Keratinocyte (primary cell): ENCODE data around the gene CSRP1. TPM values are rescaled to one million over a fixed set of nuclear protein-coding genes. Genes with fewer than 3 reads are reported as not detected.

Experiments used
- DNase-seq: peaks from one replicate; pipeline ENCODE4 v3.0.0-alpha.2; 2011; ENCODE audit warnings: low read depth, missing footprints, low spot score
- FAIRE-seq: peaks from 2 replicates; lab custom pipeline; 2011; peaks lifted over from hg19 to GRCh38; lab: Jason Lieb, UNC
- H2AFZ ChIP-seq: 2 replicates; pipeline ENCODE4 v1.6.0; 2012; ENCODE audit warnings: low read length, control low read depth, inconsistent platforms; ENCODE audit not compliant: control insufficient read depth
- H3K27ac ChIP-seq: 2 replicates; pipeline ENCODE4 v1.5.1; 2011; ENCODE audit warnings: low read length; ENCODE audit not compliant: control insufficient read depth, insufficient read depth
- H3K27me3 ChIP-seq: 3 replicates; pipeline ENCODE4 v1.6.0; 2011; ENCODE audit warnings: low read length; ENCODE audit not compliant: control insufficient read depth, insufficient read depth; ENCODE audit errors: extremely low read depth
- H3K36me3 ChIP-seq, 2 experiments: 2 replicates in 1 of 2; 3 replicates in 1 of 2; pipeline ENCODE4 v1.5.1; 2011; ENCODE audit warnings: low read length in 2 of 2, mild to moderate bottlenecking in 1 of 2; ENCODE audit not compliant: control insufficient read depth in 2 of 2, insufficient read depth in 2 of 2; ENCODE audit errors: extremely low read depth in 1 of 2
- H3K4me1 ChIP-seq: 3 replicates; pipeline ENCODE4 v1.5.1; 2011; ENCODE audit warnings: low read length; ENCODE audit not compliant: control insufficient read depth, insufficient read depth; ENCODE audit errors: extremely low read depth
- H3K4me2 ChIP-seq: 3 replicates; pipeline ENCODE4 v1.6.0; 2011; ENCODE audit warnings: low read depth, low read length; ENCODE audit not compliant: control insufficient read depth, insufficient read depth; ENCODE audit errors: extremely low read depth
- H3K4me3 ChIP-seq, 3 experiments: fragments of 200-600 bp in 1 of 3; sonication (generic) in 1 of 3; 2 replicates in 2 of 3; 3 replicates in 1 of 3; pipeline ENCODE4 v1.5.1; 2011 to 2016; ENCODE audit warnings: low read length in 3 of 3, mild to moderate bottlenecking in 3 of 3, control low read depth in 2 of 3, inconsistent platforms in 1 of 3, low read depth in 1 of 3, mixed read lengths in 1 of 3, mixed run types in 1 of 3, moderate library complexity in 1 of 3; ENCODE audit not compliant: control insufficient read depth in 2 of 3, insufficient read depth in 2 of 3; ENCODE audit errors: extremely low read depth in 1 of 3
- H3K79me2 ChIP-seq: 2 replicates; pipeline ENCODE4 v1.6.0; 2012; ENCODE audit warnings: low read length; ENCODE audit not compliant: control insufficient read depth, insufficient read depth
- H3K9ac ChIP-seq: 3 replicates; pipeline ENCODE4 v1.6.0; 2011; ENCODE audit warnings: low read length; ENCODE audit not compliant: control insufficient read depth, insufficient read depth; ENCODE audit errors: extremely low read depth
- H3K9me1 ChIP-seq: 3 replicates; pipeline ENCODE4 v1.6.0; 2011; ENCODE audit warnings: low read length; ENCODE audit not compliant: control insufficient read depth, insufficient read depth; ENCODE audit errors: extremely low read depth
- H3K9me3 ChIP-seq: 2 replicates; pipeline ENCODE4 v1.5.1; 2012; ENCODE audit warnings: low read depth, low read length; ENCODE audit not compliant: control insufficient read depth
- H4K20me1 ChIP-seq: 3 replicates; pipeline ENCODE4 v1.6.0; 2011; ENCODE audit warnings: low read length; ENCODE audit not compliant: control insufficient read depth, insufficient read depth; ENCODE audit errors: extremely low read depth
- CTCF ChIP-seq, 3 experiments: IDR thresholded peaks in 1 of 3; conservative IDR thresholded peaks in 1 of 3; optimal IDR thresholded peaks in 1 of 3; 2 replicates in 2 of 3; 3 replicates in 1 of 3; pipeline versions ENCODE3 to v1.5.1; 2011; ENCODE audit warnings: low read length in 3 of 3, mild to moderate bottlenecking in 3 of 3, moderate library complexity in 2 of 3, control low read depth in 1 of 3, inconsistent platforms in 1 of 3; ENCODE audit not compliant: insufficient read depth in 2 of 3; ENCODE audit errors: extremely low read depth in 1 of 3
- EZH2 ChIP-seq: IDR thresholded peaks from one replicate; pipeline ENCODE4 v1.6.1; 2012; ENCODE audit warnings: inconsistent platforms, mild to moderate bottlenecking, low read length, moderate library complexity
- dilution Hi-C: fragments of 300-500 bp; cut with MboI; formaldehyde crosslinking; loops from one replicate; pipeline ENCODE4 v1.7.0; 2020; ENCODE audit warnings: low sequenced_read_pairs; ENCODE audit not compliant: extremely low pct_ligation_motif_present
- polyA plus RNA-seq, 5 experiments: library from polyadenylated mRNA; depleted of rRNA in 3 of 5; stranded (reverse) in 3 of 5; stranded (forward) in 1 of 5; unstranded in 1 of 5; fragments of >200 nt; gene quantifications; 1 replicate in 1 of 5; 2 replicates in 3 of 5; 3 replicates in 1 of 5; pipeline versions ENCODE4 v1.2.1 to v1.2.3, GENCODE V29; 2011 to 2012; ENCODE audit warnings: missing spikeins in 2 of 5, low read depth in 1 of 5, low replicate concordance in 1 of 5

CSRP1 gene
- polyA plus RNA-seq, 1 donor (not counting 4 experiments of a cell fraction or from before 2014, with no cell fraction given), result 168 TPM

GRCh38 chr1:201510734-201511133 lies 3.8 kb upstream of the CSRP1 start:
- FAIRE-seq, result no peak
- H3K4me1 ChIP-seq, result peaks cover 24% of the 10 kb centered on the region
- H3K36me3 ChIP-seq, result no peaks in the 10 kb centered on the region
- DNase-seq, result no peak
- H3K9me1 ChIP-seq, result no peaks in the 10 kb centered on the region
- no peak overlapping the region for H3K4me2 ChIP-seq
- no peak overlapping the region for H3K9ac ChIP-seq
- dilution Hi-C loops, result no loop called here
- H3K27ac ChIP-seq, result no peak overlapping the region
- no peaks in the 10 kb centered on the region for H4K20me1 ChIP-seq
- no peaks in the 10 kb centered on the region for H3K9me3 ChIP-seq
- TF ChIP-seq EZH2 (no peak), CTCF (optimal IDR thresholded peaks at IDR 0.05 in 1 of 3, IDR thresholded peaks at IDR 0.05 in 1 of 3, conservative IDR thresholded peaks at IDR 0.05 in 1 of 3; ENCODE audit: extremely low read depth in 1 of 3, insufficient read depth in 2 of 3, low read length in 3 of 3) (no peak)
- H3K4me3 ChIP-seq, result no peak overlapping the region
- H2AFZ ChIP-seq, result no peak overlapping the region
- peaks cover 10% of the 10 kb centered on the region for H3K79me2 ChIP-seq
- H3K27me3 ChIP-seq, result no peaks in the 10 kb centered on the region

GRCh38 chr1:201509601-201510374 lies 2.9 kb upstream of the CSRP1 start:
- DNase-seq (no peak), FAIRE-seq (no peak)
- H3K9me1 ChIP-seq, result peaks cover 5% of the 10 kb centered on the region
- peaks cover 20% of the 10 kb centered on the region for H3K79me2 ChIP-seq
- no peak overlapping the region for H2AFZ ChIP-seq
- H3K9me3 ChIP-seq, result no peaks in the 10 kb centered on the region
- H3K27ac ChIP-seq, result no peak overlapping the region
- H4K20me1 ChIP-seq, result peaks cover 3% of the 10 kb centered on the region
- H3K4me3 ChIP-seq, result no peak overlapping the region
- no peak overlapping the region for H3K9ac ChIP-seq
- no peaks in the 10 kb centered on the region for H3K27me3 ChIP-seq
- H3K4me2 ChIP-seq, result no peak overlapping the region
- TF ChIP-seq EZH2 (no peak), CTCF (optimal IDR thresholded peaks at IDR 0.05 in 1 of 3, IDR thresholded peaks at IDR 0.05 in 1 of 3, conservative IDR thresholded peaks at IDR 0.05 in 1 of 3; ENCODE audit: extremely low read depth in 1 of 3, insufficient read depth in 2 of 3, low read length in 3 of 3) (no peak)
- dilution Hi-C loops, result no loop called here
- H3K36me3 ChIP-seq, result no peaks in the 10 kb centered on the region
- H3K4me1 ChIP-seq, result peaks cover 28% of the 10 kb centered on the region
